ENCODE results near the gene SCART1.

SCART1 gene

DNA sequence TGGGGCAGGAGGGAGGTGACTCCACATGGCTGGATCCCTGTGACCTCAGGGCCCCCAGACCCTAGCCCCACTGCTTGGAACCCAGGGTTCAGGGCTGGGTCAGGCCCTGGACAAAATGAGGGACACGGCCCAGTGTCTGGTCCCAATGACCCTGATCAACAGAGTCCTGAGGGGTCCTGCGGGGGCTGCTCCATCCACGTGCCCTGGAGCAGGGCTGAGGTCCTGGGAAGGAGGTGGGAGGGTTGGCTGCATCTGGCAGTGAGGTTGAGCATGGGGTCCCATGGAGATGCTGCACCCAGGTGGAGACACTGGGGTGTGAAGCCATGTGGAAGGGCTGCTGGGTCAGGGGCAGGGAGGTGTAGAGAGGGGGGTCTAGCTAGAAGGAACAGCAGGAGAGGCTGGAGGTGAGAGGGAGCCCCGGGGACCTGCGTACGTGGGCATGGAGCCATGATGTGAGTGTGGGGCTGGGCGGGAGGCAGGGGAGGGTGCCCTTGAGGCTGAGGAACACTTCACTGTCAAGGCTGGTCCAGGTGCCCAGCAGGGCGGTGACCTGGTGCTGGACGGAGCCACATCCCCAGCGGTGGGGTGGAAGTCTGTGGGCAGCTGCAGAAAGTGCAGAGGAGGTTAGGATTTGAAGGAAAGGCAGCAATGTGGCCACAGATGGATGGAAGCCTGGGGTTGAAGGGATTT is 604 bp downstream of the SCART1 start:
- no peak for DNase-seq (ENCODE audit: low read depth in 3 of 3, low spot score in 1 of 3)

DNA sequence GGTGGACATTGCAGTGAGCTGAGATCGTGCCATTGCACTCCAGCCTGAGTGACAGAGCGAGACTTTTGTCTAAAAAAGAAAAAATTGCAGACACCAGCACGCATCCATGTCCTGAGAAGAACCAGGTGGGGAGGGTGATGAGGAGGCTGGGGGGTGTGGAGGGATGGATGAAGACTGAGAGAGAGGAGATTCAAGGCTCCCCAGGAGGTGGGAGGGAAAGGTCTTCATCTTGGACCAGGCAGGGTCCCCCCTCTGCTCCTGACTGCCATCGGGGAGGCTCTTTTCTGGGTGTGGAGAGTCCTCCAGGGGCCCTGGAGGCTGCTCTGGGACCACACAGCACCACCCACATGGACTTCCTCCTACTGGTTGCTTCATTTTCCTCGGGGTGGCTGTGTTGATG is 1.5 kb downstream of the SCART1 start:
- DNase-seq (ENCODE audit: low read depth in 3 of 3, low spot score in 1 of 3) = no peak

DNA sequence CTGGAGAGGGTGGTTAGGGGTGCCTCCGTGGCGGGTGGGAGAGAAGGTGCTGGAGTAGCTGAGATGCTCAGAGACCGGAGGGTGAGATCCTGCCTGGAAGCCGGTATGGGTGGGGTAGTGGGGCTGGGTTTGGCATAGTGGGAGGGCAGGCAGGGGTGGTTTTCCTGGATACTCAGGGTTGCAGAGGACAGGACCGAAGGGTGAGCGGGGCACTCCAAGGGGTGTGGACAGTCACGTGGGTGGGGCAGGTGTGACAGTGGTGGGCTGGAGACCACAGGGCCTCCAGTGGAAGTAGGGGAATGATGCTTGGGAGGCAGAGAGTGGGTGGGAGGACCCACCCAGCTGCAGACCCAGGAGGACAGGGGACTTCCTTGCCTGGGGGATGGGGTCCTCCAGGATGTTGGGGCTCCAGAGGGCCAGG is 1.9 kb downstream of the SCART1 start:
- no peak for DNase-seq (ENCODE audit: low read depth in 3 of 3, low spot score in 1 of 3)

DNA sequence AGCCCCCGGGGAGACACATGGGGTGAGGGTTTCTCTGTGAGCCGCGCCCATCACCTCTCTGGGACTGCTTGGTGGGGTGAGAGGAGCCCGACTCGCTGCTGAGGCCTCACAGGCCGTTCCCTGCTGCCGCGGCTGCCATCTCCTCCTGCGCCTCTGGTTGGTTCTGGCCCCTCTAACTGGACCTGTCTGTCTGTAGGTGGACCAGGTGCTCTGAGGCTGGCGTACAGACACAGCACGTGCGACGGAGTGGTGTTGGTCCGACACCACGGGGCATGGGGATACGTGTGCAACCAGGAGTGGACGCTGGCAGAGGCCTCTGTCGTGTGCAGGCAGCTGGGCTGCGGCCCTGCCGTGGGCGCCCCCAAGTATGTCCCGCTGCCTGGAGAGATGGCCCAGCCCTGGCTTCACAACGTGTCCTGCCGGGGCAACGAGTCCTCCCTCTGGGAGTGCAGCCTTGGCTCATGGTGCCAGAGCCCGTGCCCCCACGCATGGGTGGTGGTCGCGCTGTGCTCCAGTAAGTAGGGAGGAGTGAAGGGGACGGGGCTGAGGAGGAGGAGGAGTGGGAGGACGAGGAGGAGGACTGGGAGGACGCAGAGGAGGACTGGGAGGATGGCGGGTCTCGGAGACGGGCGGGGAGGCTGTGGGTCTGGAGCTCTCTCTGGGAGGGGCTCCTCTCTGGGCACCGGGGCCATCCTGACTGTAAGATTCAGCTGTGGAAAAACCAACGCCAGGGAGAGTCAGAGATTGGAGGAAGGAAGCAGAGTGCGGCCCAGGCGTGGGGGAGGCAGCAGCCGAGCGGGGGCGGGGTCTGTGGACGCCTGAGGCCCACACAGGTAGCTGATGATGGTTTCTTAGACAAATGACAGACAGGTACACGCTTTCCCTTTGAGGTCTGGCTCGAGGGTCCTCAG is 2.6 kb downstream of the SCART1 start:
- no peak for DNase-seq (ENCODE audit: low read depth in 3 of 3, low spot score in 1 of 3)

DNA sequence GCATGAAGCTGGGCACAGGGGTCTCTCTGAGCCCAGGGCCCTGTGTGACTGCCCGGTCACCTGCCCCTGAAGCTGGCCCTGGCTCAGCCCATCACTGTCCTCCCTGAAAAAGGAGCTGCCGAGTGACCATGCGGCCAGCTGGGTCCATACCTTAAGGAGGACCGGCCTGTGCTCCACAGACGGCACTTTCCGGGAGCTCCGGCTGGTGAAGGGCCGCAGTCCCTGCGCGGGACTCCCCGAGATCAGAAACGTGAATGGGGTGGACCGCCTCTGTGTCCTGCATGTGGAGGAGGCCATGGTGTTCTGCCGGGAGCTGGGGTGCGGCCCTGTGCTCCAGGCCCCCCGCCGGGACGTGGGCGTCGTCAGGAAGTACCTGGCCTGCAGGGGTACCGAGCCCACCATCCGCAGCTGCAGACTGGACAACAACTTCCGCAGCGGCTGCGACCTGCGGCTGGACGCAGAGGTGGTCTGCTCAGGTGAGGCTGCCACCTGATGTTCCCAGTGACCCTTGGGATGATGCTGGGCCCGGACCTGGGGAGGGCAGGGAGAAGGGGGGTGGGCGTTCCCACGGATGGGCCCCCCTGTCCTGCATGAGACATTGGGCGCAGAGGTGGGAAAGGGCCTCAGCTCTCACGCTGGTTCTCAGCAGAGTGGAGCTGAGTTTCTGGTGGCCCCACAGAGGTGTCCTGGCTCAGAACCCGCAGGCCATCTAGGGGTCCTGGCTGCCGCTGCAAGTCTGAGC is 3.5 kb downstream of the SCART1 start:
- no peak for DNase-seq (ENCODE audit: low read depth in 3 of 3, low spot score in 1 of 3)

DNA sequence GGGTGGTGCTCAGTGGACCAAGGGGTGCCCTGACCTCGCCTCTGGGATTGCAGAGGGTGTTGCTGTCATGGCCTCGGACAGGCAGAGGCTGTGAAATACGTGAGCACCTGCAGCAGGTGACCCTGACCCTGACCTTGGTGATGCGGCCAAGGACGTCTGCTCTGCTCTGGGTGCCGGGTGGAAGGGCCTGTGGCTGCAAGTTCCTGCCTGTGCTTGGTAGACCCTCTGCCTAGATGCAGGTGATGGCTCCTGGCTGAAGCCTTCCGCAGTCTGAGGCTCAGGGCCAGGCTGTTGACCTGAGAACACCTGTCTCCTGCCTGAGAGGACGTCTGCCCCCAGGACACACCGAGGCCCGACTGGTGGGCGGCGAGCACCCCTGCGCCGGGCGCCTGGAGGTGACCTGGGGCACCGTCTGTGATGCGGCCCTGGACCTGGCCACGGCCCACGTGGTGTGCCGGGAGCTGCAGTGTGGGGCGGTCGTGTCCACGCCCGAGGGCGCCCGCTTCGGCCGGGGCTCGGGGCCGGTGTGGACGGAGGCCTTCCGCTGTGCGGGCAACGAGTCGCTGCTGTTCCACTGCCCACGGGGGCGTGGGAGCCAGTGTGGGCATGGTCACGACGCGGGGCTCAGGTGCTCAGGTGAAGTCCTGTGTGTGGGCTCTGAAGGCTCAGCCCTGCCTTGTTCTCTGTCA is 4.4 kb downstream of the SCART1 start:
- DNase-seq (ENCODE audit: low read depth in 3 of 3, low spot score in 1 of 3) = no peak

DNA sequence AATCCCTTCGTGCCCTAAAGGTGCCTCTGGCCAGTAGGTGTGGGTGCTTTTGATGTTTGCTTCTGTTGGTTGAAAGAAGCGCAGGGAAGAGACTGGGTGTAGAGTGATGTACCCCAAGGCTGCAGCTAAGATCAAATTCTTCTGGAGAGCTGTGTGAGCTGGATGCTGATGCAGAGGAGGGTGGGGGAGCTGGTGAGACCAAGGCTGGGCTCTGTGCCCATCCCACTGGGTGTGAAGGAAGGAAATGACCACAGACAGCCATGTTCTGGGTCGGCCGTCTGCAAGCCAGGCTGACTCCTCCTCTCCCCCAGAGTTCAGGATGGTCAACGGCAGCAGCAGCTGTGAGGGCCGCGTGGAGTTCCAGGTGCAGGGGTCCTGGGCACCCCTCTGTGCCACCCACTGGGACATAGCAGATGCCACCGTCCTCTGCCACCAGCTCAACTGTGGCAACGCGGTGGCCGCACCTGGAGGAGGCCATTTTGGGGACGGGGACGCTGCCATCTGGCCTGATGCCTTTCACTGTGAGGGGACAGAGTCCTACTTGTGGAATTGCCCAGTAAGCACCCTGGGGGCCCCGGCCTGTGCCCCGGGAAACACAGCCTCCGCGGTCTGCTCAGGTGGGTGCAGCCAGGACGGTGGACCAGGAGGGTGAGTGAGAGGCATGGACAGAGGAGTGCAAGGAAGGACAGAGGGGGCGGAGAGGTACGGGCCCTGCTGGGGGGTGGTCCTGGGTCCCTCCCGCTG is 5.1 kb downstream of the SCART1 start:
- no peak for DNase-seq (ENCODE audit: low read depth in 3 of 3, low spot score in 1 of 3)

DNA sequence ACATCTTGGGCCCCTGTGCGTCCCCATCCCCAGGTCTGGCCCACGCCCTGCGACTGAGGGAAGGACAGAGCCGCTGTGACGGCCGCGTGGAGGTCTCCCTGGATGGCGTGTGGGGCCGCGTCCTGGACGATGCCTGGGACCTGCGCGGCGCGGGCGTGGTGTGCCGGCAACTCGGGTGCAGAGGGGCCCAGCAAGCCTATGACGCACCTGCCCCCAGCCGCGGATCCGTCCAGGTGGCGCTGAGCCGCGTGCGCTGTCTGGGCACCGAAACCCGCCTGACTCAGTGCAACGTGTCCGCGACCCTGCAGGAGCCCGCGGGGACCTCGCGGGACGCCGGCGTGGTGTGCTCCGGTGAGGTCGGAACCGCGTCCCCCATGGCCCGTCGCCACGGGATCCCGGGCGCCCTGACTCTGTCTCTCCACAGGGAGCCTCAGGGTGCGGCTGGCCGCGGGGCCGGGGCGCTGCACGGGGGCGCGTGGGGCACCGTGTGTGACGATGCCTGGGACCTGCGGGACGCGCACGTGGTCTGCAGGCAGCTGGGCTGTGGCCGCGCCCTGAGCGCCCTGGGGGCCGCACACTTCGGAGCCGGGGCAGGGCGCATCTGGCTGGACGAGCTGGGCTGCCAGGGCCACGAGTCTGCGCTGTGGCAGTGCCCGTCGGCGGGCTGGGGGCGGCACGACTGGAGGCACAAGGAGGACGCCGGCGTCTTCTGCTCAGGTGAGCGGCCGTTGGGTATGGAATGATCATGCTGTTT is 5.9 kb downstream of the SCART1 start:
- DNase-seq (ENCODE audit: low read depth in 3 of 3, low spot score in 1 of 3) = no peak

DNA sequence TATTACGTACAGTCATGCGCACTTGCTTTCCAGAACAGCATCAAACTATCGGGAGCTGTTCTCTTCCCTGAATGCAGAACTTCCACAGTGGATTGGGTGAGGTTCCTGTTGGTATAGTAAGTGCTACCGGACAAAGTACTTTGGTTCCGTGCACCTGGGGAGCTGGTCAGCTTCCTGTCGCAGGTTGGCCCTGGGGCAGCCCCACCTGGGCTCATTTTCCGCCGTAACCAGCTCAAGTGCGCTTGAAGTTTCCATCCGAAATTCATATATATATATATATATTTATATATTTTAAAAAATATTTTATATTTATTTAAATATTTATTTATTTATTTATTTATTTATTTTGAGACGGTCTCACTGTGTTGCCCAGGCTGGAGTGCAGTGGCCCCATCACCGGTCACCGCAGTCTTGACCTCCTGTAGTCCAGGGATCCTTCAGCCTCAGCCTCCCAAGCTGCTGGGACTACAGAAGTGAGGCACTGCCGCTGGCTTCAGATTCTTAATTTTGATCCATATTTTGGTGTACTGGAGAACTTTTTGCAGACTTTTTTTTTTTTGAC is 6.5 kb downstream of the SCART1 start:
- DNase-seq (ENCODE audit: low read depth in 3 of 3, low spot score in 1 of 3) = no peak

DNA sequence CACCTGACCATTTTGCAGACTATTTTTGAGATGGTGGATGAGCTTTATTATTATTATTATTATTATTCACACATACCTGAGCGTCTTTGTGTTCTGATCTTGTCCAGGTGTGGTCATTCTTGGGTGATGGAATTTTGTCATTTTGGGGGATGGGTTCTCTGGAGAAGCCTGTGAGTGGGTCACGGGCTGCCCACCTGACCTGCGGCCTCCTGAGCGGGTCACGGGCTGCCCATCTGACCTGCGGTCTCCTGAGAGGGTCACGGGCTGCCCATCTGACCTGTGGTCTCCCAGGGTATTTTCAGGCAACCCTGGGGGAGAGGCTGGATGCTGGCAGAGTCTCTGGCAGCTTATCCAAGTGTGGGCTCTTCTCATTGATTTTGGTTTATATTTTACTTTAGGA is 7.3 kb downstream of the SCART1 start:
- no peak for DNase-seq (ENCODE audit: low read depth in 3 of 3, low spot score in 1 of 3)

DNA sequence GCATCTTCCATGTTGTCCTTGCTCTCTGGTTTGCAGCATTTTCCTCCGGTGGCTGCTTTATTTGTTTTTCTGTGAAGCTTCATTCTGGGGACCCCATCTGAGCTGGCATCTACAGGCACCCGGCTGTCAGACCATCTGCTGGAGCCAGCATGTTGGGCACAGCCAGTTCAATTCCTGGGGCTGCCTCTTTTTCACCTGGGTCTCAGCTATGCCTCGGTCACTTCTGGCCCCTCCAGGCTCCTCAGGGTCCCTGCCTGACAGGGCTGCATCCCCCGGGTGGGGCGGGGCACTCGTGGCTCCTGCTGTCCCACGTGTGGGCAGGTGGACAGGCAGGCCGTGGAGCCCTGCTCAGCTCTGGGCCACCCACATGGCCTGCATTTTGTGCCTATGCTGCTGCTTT is 8.1 kb downstream of the SCART1 start:
- no peak for DNase-seq (ENCODE audit: low read depth in 3 of 3, low spot score in 1 of 3)

DNA sequence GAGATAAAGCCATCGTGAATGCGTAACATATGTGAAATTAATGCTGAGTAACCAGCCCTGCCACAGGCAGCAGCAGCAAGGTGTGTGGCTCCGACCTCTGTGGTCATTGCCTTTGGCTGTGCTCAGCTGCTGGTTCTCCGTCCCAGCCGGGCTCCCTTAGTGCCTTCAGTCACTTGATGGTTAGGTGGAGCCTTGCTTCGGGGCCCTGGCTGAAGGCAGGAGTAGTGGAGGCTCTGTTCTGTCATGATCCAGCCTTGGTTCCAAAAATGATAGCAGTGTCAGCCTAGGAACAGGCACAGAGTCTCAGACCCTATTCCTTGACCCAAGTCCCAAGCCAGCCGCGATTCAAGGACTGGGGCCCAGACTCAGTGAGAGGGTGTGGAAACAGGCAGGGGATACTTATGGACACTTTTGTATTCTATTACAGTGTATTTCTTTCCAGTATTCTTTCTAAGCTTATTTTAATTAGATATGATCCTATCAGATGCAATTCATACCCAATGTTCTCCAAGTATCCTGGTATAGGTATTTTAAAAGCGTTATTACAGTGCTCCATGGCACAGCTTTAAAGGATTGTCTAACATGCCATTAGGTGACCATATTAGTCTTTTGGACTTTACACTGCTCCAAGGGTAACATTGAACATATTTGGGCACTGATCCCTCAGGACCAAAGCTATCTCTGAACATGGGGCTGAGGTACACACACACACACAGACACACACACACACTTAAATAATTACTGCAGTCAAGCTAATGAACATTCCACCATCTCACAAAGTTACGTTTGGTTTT is 9.0 kb downstream of the SCART1 start:
- no peak for DNase-seq (ENCODE audit: low read depth in 3 of 3, low spot score in 1 of 3)

DNA sequence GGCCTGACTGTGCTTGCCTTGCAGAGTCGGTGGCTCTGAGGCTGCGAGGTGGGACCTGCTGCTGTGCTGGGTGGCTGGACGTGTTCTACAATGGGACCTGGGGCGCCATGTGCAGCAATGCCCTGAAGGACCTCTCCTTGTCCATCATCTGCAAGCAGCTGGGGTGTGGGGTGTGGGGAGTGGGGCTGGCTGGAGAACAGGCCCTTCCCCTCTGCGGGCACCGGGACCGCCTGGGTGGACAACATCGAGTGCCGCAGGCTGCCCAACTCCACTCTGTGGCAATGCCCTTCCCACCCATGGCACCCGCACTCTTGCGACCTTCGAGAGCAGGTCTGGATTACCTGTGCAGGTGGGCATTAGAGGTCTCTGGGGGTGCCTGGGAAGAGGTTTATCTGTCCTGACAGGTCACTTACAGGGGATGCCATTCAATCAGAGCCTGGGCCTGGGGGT is 10.9 kb downstream of the SCART1 start:
- DNase-seq (ENCODE audit: low read depth in 3 of 3, low spot score in 1 of 3) = no peak

DNA sequence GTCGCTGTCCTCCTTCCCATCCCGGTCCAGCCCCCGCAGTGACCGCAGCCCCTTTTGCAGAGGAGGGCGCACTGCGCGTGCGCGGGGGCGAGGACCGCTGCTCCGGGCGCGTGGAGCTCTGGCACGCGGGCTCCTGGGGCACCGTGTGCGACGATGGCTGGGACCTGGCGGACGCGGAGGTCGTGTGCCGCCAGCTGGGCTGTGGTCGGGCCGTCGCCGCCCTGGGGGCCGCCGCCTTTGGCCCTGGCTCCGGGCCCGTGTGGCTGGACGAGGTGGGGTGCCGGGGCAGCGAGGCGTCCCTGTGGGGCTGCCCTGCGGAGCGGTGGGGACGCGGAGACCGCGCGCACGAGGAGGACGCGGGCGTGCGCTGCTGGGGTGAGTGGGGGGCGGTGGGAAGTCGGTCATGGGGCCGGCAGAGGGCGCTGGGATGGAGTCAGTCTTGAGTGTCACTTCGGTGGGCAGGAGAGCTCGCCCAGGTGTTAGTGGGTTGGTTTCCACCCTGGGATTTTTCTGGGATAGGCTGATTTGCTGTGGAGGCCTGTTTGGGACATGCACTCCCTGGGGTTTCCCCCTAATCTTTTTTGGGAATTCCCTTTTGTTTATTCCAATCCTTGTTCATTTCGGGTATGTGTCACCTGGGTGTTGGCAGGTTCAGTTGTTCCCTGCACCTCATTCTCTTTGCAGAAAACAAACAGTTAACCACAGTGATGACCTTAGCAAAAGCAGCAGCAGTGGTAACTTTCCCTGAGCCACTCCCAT is 11.6 kb downstream of the SCART1 start:
- no peak for DNase-seq (ENCODE audit: low read depth in 3 of 3, low spot score in 1 of 3)

DNA sequence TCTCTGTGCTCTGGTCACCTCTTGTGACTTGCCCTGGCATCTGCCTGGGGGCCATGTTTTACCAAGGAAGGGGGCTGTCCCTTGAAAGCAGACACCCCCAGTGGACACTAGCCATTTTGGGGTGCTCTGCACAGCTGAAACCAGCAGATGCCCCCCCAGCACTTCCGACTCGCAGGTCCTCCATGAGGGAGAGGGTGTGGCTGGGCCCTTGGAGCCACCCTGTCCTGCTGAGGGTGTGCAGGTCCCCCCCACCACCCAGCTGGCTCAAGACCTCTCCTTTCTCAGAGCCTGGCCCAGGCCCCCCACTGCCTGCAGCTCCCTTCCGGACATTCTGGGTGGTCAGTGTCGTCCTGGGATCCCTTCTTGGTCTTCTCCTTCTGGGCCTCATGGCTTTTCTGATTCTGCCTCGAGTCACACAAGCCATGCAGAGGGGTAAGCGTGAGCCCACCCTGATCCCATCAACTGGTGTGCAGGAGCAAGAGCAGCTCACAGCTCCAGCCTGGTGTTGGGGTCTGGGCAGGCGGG is 12.3 kb downstream of the SCART1 start:
- DNase-seq (ENCODE audit: low read depth in 3 of 3, low spot score in 1 of 3) = no peak

DNA sequence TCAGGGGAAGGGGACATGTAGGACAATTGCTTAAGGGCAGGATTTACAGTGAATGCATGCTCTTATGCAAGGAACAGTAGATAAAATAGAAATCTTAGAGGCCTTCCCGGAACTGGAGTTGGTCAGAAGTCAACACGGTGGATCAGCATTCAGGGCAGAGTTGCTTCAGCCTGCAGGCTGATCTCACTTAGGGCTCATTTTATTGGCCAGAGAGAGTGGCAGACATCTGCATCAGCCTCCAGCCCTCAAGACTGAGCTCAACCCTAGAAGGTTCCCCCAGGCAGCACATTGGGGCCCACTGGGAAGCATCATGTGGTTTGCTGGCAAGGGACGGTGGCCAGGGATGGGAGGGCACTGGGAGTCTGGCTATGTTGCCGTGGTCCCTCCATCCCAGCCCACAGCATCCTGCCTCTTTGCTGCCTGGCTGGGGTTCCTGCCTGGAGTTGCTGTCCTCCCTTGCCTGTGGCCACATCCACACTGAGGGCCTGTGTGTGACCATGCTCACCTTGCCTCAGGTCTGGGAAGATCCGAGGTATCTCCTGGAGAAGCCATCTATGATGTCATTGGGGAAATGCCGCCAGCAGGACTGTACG is 13.0 kb downstream of the SCART1 start:
- no peak for DNase-seq (ENCODE audit: low read depth in 3 of 3, low spot score in 1 of 3)

DNA sequence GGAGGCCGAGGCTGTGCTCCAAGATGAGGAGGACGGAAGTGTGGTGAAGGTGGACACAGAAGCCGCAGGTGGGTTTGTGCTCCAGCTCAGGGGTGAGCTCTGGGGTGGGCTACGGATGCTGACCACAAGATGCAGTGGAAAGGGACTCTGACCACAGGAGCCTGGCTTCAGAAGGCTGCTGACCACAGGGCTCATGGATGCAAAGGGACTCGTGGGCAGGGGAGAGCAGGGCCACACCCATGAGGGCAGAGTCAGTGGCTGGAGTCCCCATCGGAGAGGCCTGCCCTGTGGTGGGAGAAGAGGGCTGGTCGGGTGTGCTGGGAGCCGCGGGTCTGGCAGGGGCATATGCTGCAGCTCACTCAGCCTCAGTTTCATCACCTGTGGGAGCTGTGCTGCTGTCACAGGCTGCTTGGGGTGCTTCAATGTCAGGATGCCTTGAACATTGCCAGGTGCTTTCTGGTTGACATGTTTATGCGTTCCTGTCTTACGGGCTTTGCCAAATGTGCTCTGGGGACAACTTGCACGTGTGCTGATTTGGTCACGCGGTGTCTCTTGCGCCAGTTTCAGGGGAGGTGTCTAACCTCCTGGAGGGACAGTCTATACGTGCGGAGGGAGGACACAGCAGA is 13.7 kb downstream of the SCART1 start:
- DNase-seq (ENCODE audit: low read depth in 3 of 3, low spot score in 1 of 3) = no peak
